HG03097 (cell line): Measurements from ENCODE around the gene TENT5A.

Experiments
- ATAC-seq: cut with Tn5 transposase; IDR thresholded peaks from one replicate; pipeline ENCODE4 v1.9.1; 2021; ENCODE audit not compliant: unreplicated experiment, low FRiP score

The TENT5A gene

DNA sequence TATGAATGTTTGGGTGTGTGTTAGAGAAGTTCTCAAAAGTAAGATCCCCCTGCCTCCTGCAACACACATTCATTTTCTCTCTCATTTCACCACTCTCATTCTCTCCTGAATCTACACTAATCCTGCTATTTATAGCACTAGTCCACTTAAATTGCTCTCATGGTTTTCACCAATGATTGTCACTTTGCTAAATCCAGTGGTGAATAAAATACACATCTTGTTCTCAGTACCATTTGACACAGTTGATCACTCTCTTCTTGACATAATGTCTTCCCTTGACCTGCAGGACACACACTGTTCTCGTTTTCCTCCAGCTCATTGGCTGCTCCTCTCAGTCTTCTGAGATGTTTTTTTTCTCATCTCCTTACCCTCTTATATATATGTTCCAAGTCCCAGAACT, 32.1 kb downstream of the TENT5A start:
- ATAC-seq = no peak

- no peak for ATAC-seq
Observed at GRCh38 chr6:81718126-81718525, 34.4 kb downstream of the TENT5A start.

- no peak for ATAC-seq
Observed at GRCh38 chr6:81714684-81715083, 37.8 kb downstream of the TENT5A start.

DNA sequence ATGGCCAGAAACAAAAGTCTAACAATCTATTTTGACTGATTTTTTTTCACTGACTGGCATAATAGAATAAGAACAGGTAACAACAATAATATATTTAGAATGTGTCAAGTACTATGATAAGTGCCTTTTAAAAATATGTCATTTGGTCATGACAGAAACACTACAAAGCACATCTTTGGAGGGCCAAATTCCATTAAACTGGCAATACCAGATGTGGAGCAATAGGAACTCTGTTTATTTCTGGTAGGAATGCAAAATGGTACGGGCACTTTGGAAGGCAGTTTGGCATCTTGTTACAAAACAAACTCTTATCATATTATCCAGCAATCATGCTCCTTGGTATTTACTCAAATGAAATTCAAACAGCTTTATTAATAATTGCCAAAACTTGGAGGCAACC, 39.3 kb downstream of the TENT5A start:
- ATAC-seq = no peak

DNA sequence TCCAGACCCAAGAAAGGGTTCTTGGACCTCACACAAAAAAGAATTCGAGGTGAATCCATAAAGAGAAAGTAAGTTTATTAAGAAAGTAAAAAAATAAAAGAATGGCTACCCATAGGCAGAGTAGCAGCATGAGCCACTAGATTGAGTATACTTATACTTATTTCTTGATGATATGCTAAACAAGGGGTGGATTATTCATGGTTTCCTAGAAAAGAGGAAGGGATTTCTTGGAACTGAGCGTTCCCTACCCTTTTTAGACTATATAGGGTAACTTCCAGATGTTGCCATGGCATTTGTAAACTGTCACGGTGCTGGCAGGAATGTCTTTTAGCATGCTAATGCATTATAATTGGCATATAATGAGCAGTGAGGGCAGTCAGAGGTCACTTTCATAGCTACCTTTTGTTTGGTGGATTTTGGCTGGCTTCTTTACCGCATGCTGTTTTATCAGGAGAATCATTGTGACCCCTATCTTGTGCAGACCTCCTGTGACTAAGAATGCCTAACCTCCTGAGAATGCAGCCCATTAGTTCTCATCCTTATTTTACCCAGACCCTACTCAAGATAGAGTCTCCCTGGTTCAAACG, 44.3 kb downstream of the TENT5A start:
- no peak for ATAC-seq

GRCh38 chr6:81704700-81705099, 47.8 kb downstream of the TENT5A start:
- ATAC-seq = no peak

GRCh38 chr6:81700414-81700813, 52.1 kb downstream of the TENT5A start:
- ATAC-seq = no peak

DNA sequence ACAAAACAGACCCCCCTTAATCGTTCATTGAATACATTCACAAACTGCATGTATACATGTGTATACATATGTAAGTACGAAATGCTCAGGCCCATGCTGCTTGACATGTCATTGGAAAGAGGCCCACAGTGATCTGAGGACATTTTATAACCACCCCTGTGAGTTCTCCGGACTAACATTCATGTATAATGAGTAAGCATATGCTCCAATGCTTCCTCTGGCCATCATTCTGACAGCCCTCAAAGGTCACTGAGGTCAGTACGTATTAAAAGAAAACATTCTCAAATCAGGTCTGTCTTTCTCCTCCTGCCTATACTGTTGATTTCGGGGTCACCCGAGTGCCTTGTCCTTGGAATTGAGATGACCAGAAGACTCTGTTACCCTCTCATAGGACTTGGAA, 54.9 kb downstream of the TENT5A start:
- no peak for ATAC-seq

DNA sequence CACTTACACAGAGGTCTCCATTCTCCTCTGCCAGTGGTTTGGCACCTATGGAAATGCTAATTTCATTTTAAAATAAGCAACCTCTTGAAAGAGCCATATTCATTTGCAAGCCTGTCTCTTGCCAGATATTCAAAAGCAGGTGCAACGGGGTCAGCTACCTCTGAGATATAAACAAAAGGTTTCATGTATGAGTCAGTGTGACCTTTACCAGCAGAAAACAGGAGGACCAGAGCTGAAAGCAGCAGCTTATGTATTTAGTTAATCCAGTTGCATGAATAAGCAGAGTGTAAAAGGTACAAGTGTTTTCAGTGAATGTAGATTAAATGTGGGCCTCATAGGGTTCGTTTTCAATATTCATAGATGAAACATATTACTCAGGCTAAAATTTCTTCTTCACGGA, 56.0 kb downstream of the TENT5A start:
- ATAC-seq = no peak
